Karpas-422 (cell line): ENCODE results near the gene CELSR1. TPM values are rescaled to one million over a fixed set of nuclear protein-coding genes. Genes with fewer than 3 reads are reported as not detected.

Experiments used
- DNase-seq: peaks from one replicate; pipeline ENCODE4 v3.0.0-alpha.2; 2015
- H2AFZ ChIP-seq: fragments of 200-600 bp; sonication (generic); 2 replicates; pipeline ENCODE4 v1.6.1; 2014; ENCODE audit warnings: antibody characterized with exemption, low read length, mixed read lengths
- H3K27ac ChIP-seq: fragments of 200-600 bp; sonication (generic); 2 replicates; pipeline ENCODE4 v1.5.1; 2014; ENCODE audit warnings: mild to moderate bottlenecking, low read length, moderate library complexity
- H3K27me3 ChIP-seq: fragments of 200-600 bp; sonication (generic); 2 replicates; pipeline ENCODE4 v1.6.1; 2014; ENCODE audit warnings: low read length, mixed read lengths
- H3K36me3 ChIP-seq: fragments of 200-600 bp; sonication (generic); 2 replicates; pipeline ENCODE4 v1.6.1; 2014; ENCODE audit warnings: low read length, mixed read lengths; ENCODE audit not compliant: insufficient read depth
- H3K4me1 ChIP-seq: fragments of 200-600 bp; sonication (generic); 2 replicates; pipeline ENCODE4 v1.6.1; 2014; ENCODE audit warnings: mild to moderate bottlenecking, low read length, mixed read lengths
- H3K4me2 ChIP-seq: fragments of 200-600 bp; sonication (generic); 2 replicates; pipeline ENCODE4 v1.6.1; 2014; ENCODE audit warnings: low read length, low read depth, mild to moderate bottlenecking; ENCODE audit not compliant: poor library complexity, severe bottlenecking
- H3K4me3 ChIP-seq: fragments of 200-600 bp; sonication (generic); 2 replicates; pipeline ENCODE4 v1.5.1; 2014; ENCODE audit warnings: mild to moderate bottlenecking, antibody characterized with exemption, low read length, mixed read lengths
- H3K79me2 ChIP-seq: fragments of 200-600 bp; sonication (generic); 2 replicates; pipeline ENCODE4 v1.6.1; 2014; ENCODE audit warnings: mild to moderate bottlenecking, low read length, mixed read lengths
- H3K9ac ChIP-seq: fragments of 200-600 bp; sonication (generic); 2 replicates; pipeline ENCODE4 v1.6.0; 2014; ENCODE audit warnings: low read length
- H3K9me2 ChIP-seq: fragments of 200-600 bp; sonication (generic), shearing (Covaris generic); replicated peaks from 2 replicates; pipeline ENCODE4 v1.6.0; 2014; ENCODE audit warnings: mild to moderate bottlenecking, low read length, moderate library complexity; ENCODE audit not compliant: insufficient read depth
- H3K9me3 ChIP-seq: fragments of 300-700, 200-600 bp; sonication (generic); 2 replicates; pipeline ENCODE4 v1.6.1; 2014; ENCODE audit warnings: low read length, mixed read lengths
- H4K20me1 ChIP-seq: fragments of 200-600 bp; sonication (generic); 2 replicates; pipeline ENCODE4 v1.6.1; 2014; ENCODE audit warnings: mild to moderate bottlenecking, antibody characterized with exemption, low read length, low read depth; ENCODE audit not compliant: insufficient read depth
- total RNA-seq: library from RNA; depleted of rRNA; stranded (reverse); fragments of >200 nt; shearing (Covaris generic); gene quantifications from 2 replicates; pipeline ENCODE4 v1.2.3, GENCODE V29; 2014; ENCODE audit warnings: low replicate concordance

Gene CELSR1
- total RNA-seq, 1 experiment from 2014 or later = 0.11 TPM

- Histone ChIP-seq H3K79me2 (no peaks in the 10 kb centered on the region), H4K20me1 (no peaks in the 10 kb centered on the region), H2AFZ (no peak overlapping the region), H3K36me3 (peaks cover 32% of the 10 kb centered on the region; the same call in 1 of the 2 replicates), H3K27ac (no peak overlapping the region), H3K9me3 (no peaks in the 10 kb centered on the region), H3K4me3 (no peak overlapping the region), H3K4me2 (no peak overlapping the region), H3K9me2 (no peaks in the 10 kb centered on the region), H3K9ac (no peak overlapping the region), H3K4me1 (no peaks in the 10 kb centered on the region), H3K27me3 (no peaks in the 10 kb centered on the region)
- DNase-seq = no peak
Observed at GRCh38 chr22:46328797-46329196, 208.6 kb downstream of the CELSR1 start.

GRCh38 chr22:46327691-46328465 lies 209.5 kb downstream of the CELSR1 start:
- no peaks in the 10 kb centered on the region for H3K79me2 ChIP-seq
- no peak for DNase-seq
- no peak overlapping the region for H3K27ac ChIP-seq
- H3K9me3 ChIP-seq = no peaks in the 10 kb centered on the region
- no peak overlapping the region for H3K9ac ChIP-seq
- no peak overlapping the region for H2AFZ ChIP-seq
- no peaks in the 10 kb centered on the region for H3K4me1 ChIP-seq
- H4K20me1 ChIP-seq = no peaks in the 10 kb centered on the region
- H3K4me2 ChIP-seq = no peak overlapping the region
- no peaks in the 10 kb centered on the region for H3K27me3 ChIP-seq
- H3K9me2 ChIP-seq = no peaks in the 10 kb centered on the region
- H3K4me3 ChIP-seq = no peak overlapping the region
- H3K36me3 ChIP-seq = peaks cover 32% of the 10 kb centered on the region; the same call in 1 of the 2 replicates

- H3K79me2 ChIP-seq = no peaks in the 10 kb centered on the region
- H3K9me2 ChIP-seq = no peaks in the 10 kb centered on the region
- H3K36me3 ChIP-seq = peaks cover 28% of the 10 kb centered on the region; the same call in 1 of the 2 replicates
- no peak for DNase-seq
- H2AFZ ChIP-seq = no peak overlapping the region
- H3K9ac ChIP-seq = no peak overlapping the region
- no peaks in the 10 kb centered on the region for H4K20me1 ChIP-seq
- H3K9me3 ChIP-seq = no peaks in the 10 kb centered on the region
- H3K27me3 ChIP-seq = no peaks in the 10 kb centered on the region
- H3K4me2 ChIP-seq = no peak overlapping the region
- no peaks in the 10 kb centered on the region for H3K4me1 ChIP-seq
- no peak overlapping the region for H3K4me3 ChIP-seq
- no peak overlapping the region for H3K27ac ChIP-seq
Observed at GRCh38 chr22:46326066-46326680, 211.2 kb downstream of the CELSR1 start.

GRCh38 chr22:46323162-46323561 lies 214.3 kb downstream of the CELSR1 start:
- no peaks in the 10 kb centered on the region for H3K4me1 ChIP-seq
- H3K79me2 ChIP-seq = no peaks in the 10 kb centered on the region
- no peak overlapping the region for H3K27ac ChIP-seq
- no peak overlapping the region for H2AFZ ChIP-seq
- no peaks in the 10 kb centered on the region for H3K9me2 ChIP-seq
- H4K20me1 ChIP-seq = no peaks in the 10 kb centered on the region
- H3K4me2 ChIP-seq = no peak overlapping the region
- H3K9me3 ChIP-seq = no peaks in the 10 kb centered on the region
- H3K4me3 ChIP-seq = no peak overlapping the region
- DNase-seq = no peak
- no peak overlapping the region for H3K9ac ChIP-seq
- H3K27me3 ChIP-seq = no peaks in the 10 kb centered on the region
- peaks cover 23% of the 10 kb centered on the region; the same call in 1 of the 2 replicates for H3K36me3 ChIP-seq

GRCh38 chr22:46322711-46323110 lies 214.7 kb downstream of the CELSR1 start:
- Histone ChIP-seq H3K9me3 (no peaks in the 10 kb centered on the region), H3K4me2 (no peak overlapping the region), H3K9ac (no peak overlapping the region), H3K9me2 (no peaks in the 10 kb centered on the region), H3K4me3 (no peak overlapping the region), H3K27me3 (no peaks in the 10 kb centered on the region), H3K4me1 (no peaks in the 10 kb centered on the region), H4K20me1 (no peaks in the 10 kb centered on the region), H2AFZ (no peak overlapping the region), H3K79me2 (peaks cover 3% of the 10 kb centered on the region), H3K36me3 (peaks cover 23% of the 10 kb centered on the region; the same call in 1 of the 2 replicates), H3K27ac (no peak overlapping the region)
- no peak for DNase-seq

GRCh38 chr22:46320716-46321386 lies 216.6 kb downstream of the CELSR1 start:
- no peaks in the 10 kb centered on the region for H3K27me3 ChIP-seq
- H3K9ac ChIP-seq = no peak overlapping the region
- H3K36me3 ChIP-seq = peaks cover 29% of the 10 kb centered on the region; the same call in 1 of the 2 replicates
- no peaks in the 10 kb centered on the region for H3K9me2 ChIP-seq
- no peaks in the 10 kb centered on the region for H3K9me3 ChIP-seq
- no peak overlapping the region for H2AFZ ChIP-seq
- DNase-seq = no peak
- H3K4me1 ChIP-seq = no peaks in the 10 kb centered on the region
- H3K4me2 ChIP-seq = no peak overlapping the region
- no peaks in the 10 kb centered on the region for H4K20me1 ChIP-seq
- no peak overlapping the region for H3K4me3 ChIP-seq
- no peak overlapping the region for H3K27ac ChIP-seq
- peaks cover 12% of the 10 kb centered on the region for H3K79me2 ChIP-seq

GRCh38 chr22:46320166-46320710 lies 217.2 kb downstream of the CELSR1 start:
- Histone ChIP-seq H3K27me3 (no peaks in the 10 kb centered on the region), H3K36me3 (peaks cover 31% of the 10 kb centered on the region; the same call in 1 of the 2 replicates), H3K4me3 (no peak overlapping the region), H3K79me2 (peaks cover 18% of the 10 kb centered on the region), H3K9ac (no peak overlapping the region), H4K20me1 (no peaks in the 10 kb centered on the region), H3K27ac (no peak overlapping the region), H3K9me2 (no peaks in the 10 kb centered on the region), H2AFZ (no peak overlapping the region), H3K4me2 (no peak overlapping the region), H3K4me1 (no peaks in the 10 kb centered on the region), H3K9me3 (no peaks in the 10 kb centered on the region)
- no peak for DNase-seq

- no peak for DNase-seq
- Histone ChIP-seq H3K9me3 (no peaks in the 10 kb centered on the region), H3K79me2 (peaks cover 18% of the 10 kb centered on the region), H3K4me3 (no peak overlapping the region), H3K36me3 (peaks cover 32% of the 10 kb centered on the region; the same call in 1 of the 2 replicates), H2AFZ (no peak overlapping the region), H3K9ac (no peak overlapping the region), H3K4me2 (no peak overlapping the region), H3K27me3 (no peaks in the 10 kb centered on the region), H3K4me1 (no peaks in the 10 kb centered on the region), H3K9me2 (no peaks in the 10 kb centered on the region), H4K20me1 (no peaks in the 10 kb centered on the region), H3K27ac (no peak overlapping the region)
Observed at GRCh38 chr22:46319319-46319718, 218.1 kb downstream of the CELSR1 start.
